GM19023 (cell line): ENCODE results near the gene WDR73.
"Not testable (repeated sequence)": the region's sequence is repeated elsewhere in the genome, so short reads cannot be mapped to it uniquely, and the experiment has no call there.

Experiments used
- ATAC-seq: cut with Tn5 transposase; IDR thresholded peaks from one replicate; pipeline ENCODE4 v1.9.1; 2021; ENCODE audit warnings: mild to moderate bottlenecking, moderate library complexity; ENCODE audit not compliant: unreplicated experiment

The WDR73 gene

DNA sequence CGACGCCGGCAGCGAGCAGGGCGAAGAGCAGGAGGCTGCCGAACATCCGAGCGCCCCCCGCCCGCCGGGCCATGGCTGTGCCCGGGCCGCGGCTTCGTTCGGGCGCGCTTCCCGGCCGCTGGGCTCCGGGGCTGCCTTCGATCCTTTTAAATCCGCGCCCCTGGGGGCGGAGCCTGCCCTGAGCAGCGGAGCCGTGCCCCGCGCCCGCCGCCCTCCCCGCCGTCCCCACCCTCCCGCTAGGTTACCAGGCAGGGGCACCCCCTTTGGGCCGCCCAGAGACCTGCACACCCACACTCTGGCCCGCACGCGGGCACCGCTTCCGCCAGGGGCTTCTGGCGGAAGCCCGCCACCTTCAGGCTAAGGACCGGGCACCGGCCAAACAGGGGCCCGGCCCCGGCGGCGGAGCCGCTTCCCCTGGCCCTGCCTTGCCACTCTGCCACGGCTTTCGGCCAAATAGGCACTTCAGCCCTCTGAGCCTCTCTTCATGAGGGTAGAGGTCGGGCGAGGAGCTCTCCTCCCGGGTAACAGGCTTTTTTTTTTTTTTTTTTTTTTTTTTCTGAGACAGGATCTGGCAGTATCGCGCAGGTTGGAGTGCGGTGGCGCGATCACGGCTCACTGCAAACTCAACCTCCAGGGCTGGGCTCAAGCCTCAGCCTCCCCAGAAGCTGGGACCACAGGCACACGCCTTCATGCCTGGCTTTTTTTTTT lies 4.2 kb upstream of the WDR73 start, which contains the start of gene NMB:
Gene NMB, minus strand, starts transcription at position 120 of the 708 bp plus-strand sequence. Its CDS starts 47 bp downstream, at position 73.
- peak; percentile 56 for ATAC-seq

GRCh38 chr15:84657748-84658079 lies 3.6 kb upstream of the WDR73 start:
- ATAC-seq: no peak

DNA sequence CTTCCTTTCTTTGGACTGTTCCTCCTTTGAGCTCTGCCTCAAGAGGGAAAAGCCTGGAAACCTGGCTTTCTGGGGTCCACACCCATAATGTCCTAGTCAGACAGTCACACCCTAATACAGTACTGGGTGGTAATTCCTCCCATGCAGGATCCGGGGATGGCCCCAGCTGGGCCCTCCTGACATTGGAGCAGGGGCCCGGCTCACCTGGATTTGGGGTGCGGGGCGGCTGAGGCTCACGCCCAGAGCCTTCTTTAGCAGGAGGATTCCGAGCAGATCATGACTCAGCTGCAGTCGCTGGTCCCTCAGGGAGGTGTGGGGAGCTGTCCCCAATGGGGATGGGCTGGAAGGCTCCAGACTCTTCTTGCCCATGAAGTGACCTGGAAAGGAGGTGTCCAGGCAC lies 2.9 kb upstream of the WDR73 start:
- no peak for ATAC-seq

- peak; percentile 31 for ATAC-seq
These were observed 788 bp upstream of the WDR73 start for GRCh38 chr15:84654689-84655453.

DNA sequence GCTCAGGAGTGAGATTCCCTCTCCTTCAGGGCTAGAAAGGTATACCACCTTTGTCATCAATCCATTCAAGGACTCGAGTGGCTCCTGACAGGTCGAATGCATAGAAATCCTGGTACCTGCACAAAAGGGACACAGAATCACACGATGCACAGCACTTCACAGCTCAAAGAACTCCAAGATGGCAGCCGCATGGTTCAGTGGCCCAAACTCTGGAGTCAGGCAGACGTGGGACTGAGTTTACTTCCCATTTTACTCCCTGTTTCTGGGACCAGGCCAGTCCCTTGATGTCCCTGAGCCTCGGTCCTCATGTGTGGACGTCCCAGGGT lies 536 bp downstream of the WDR73 start:
- peak; percentile 0 for ATAC-seq

GRCh38 chr15:84649706-84650105 lies 4.4 kb downstream of the WDR73 start:
- no peak for ATAC-seq

DNA sequence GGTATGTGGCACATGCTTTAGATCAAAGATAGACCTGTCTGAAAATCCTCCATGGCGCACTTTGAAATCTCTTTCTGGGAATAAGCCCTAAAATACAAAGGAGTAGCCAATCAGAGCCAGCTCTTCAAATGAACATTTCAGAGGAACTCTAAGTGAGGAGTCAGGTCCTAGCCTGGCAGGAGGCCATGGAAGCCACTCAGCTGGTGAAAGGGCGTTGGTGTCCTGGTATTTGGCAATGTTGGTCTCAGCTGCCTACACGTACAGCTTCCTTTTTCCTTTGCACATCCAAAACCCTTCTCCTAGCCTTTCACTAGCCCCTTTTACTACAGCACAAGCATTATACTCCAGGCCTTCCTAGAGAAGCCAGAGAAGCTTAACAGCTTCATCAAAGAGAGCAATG lies 5.5 kb downstream of the WDR73 start:
- no peak for ATAC-seq

DNA sequence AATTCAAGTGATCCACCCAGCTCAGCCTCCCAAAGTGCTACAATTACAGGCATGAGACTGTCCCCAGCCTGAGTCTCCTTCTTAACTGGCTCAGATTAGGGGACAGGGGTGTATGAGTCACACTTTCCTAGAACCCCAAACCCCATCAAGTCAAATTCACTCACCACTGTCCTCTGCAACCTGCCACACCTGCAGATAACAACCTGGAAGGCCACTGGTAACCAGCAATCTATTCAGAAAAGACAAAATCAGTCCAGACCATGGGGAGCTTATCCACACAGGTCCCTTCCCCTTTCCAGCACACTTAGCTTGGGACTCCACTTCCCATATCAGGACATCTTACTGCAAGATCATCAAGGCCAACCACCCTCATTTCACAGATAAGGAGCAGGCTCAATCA lies 6.4 kb downstream of the WDR73 start:
- no peak for ATAC-seq

DNA sequence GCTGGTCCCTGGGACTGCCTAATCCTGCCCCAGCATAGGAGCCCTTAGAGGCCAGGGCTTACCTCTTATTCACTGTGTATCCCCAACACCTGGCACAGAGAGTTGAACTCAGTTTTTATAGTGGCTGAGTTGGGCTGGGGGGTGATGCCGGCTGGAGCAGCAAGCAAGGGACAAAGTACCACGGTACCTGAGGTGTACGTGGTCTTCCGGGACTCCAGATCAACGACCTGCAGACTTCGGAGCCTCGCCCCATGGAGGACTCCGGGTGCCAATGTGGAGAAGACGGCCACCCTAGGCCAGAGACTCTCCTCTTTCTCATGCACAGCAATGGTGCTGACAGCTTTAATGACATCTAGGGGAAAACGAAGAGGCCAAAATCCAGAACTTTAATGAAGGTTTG lies 8.1 kb downstream of the WDR73 start:
- no peak for ATAC-seq

- no peak for ATAC-seq
These were observed 8.6 kb downstream of the WDR73 start for GRCh38 chr15:84645496-84645895.

- ATAC-seq: no peak
These were observed 10.2 kb downstream of the WDR73 start for GRCh38 chr15:84643838-84644237.

- ATAC-seq: not testable (repeated sequence)
These were observed 11.4 kb downstream of the WDR73 start for GRCh38 chr15:84642640-84643039.

- not testable (repeated sequence) for ATAC-seq
These were observed 12.2 kb downstream of the WDR73 start for GRCh38 chr15:84641871-84642270.

- no peak for ATAC-seq
These were observed 16.0 kb downstream of the WDR73 start for GRCh38 chr15:84638103-84638502.

DNA sequence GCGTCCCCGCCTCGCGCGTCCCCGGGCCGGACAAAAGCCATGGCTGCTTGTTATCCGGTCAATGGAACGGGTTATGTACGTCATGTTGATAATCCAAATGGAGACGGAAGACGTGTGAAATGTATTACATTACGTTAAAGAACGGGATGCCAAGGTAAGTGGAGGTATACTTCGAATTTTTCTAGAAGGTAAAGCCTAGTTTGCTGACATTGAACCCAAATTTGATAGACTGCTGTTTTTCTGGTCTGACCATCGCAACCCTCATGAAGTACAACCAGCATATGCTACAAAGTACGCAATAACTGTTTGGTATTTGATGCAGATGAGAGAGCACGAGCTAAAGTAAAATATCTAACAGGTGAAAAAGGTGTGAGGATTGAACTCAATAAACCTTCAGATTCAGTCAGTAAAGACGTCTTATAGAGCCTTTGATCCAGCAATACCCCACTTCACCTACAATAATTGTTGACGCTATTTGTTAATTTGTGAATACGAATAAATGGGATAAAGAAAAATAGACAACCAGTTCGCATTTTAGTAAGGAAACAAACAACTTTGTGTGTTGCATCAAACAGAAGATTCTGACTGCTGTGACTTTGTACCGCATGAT lies 19.8 kb downstream of the WDR73 start:
- ATAC-seq: no peak

GRCh38 chr15:84633311-84634227 lies 20.5 kb downstream of the WDR73 start:
- peak; percentile 46 for ATAC-seq

- no peak for ATAC-seq
These were observed 22.3 kb downstream of the WDR73 start for GRCh38 chr15:84631706-84632272.

GRCh38 chr15:84629033-84629432 lies 25.1 kb downstream of the WDR73 start:
- no peak for ATAC-seq

DNA sequence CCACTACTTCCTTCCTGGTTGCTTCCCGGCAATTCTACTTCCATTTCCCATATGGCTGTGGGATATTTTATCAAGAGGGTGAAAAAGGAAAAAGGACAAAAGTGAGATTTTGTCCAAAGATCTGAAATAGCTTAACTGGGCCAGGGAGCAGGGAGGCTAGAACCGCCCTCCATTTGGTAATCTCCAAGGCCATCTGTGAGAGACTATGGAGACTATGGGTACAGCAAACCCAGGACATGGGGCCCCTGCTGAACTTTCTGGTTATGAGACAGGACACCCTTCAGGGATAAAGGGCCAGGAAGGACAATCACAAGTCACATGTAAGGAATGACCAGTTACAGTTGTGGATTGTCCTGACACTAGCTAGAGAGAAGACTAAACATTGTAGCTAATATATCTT lies 29.0 kb downstream of the WDR73 start:
- ATAC-seq: no peak

- no peak for ATAC-seq
These were observed 29.7 kb downstream of the WDR73 start for GRCh38 chr15:84624359-84624758.
